HEK293 (cell line): ENCODE data around the gene PTH1R.

Experiments used
- CTCF ChIA-PET: fragments of 350-600 bp; formaldehyde crosslinking; extraction: SDS; loops from one replicate; lab custom pipeline; 2021; ENCODE audit warnings: antibody characterized with exemption; lab: Yijun Ruan, JAX
- POLR2A ChIA-PET: fragments of 300-600 bp; formaldehyde crosslinking; extraction: SDS; loops from one replicate; lab custom pipeline; 2020; ENCODE audit warnings: antibody characterized with exemption, inconsistent platforms; lab: Yijun Ruan, JAX
- H3K27ac ChIP-seq: fragments of 200-500 bp; sonication (Bioruptor generic); 2 replicates; pipeline ENCODE4 v1.5.1; 2014; ENCODE audit warnings: low read depth, low read length, control low read depth, inconsistent platforms; ENCODE audit errors: extremely low read depth
- H3K36me3 ChIP-seq, 2 experiments: fragments of 200-500 bp in 1 of 2; sonication (Bioruptor generic) in 1 of 2; 1 replicate in 1 of 2; 2 replicates in 1 of 2; pipeline ENCODE4 v1.5.1; 2014 to 2017; ENCODE audit warnings: inconsistent platforms in 2 of 2, low read length in 2 of 2; ENCODE audit not compliant: control insufficient read depth in 2 of 2, insufficient read depth in 1 of 2
- H3K4me1 ChIP-seq: fragments of 200-500 bp; sonication (Bioruptor generic); 2 replicates; pipeline ENCODE4 v1.5.1; 2014; ENCODE audit warnings: mild to moderate bottlenecking, low read length, inconsistent platforms; ENCODE audit not compliant: control insufficient read depth, insufficient read depth
- H3K4me3 ChIP-seq: 2 replicates; pipeline ENCODE4 v1.5.1; 2011; ENCODE audit warnings: low read depth, mild to moderate bottlenecking, control low read depth, low read length, moderate library complexity
- H3K9me3 ChIP-seq: fragments of 200-500 bp; sonication (Bioruptor generic); 2 replicates; pipeline ENCODE4 v1.5.1; 2014; ENCODE audit warnings: low read depth, low read length, inconsistent platforms; ENCODE audit not compliant: control insufficient read depth, insufficient read depth
- ATF2 ChIP-seq: fragments of 450-650 bp; formaldehyde crosslinking; IDR thresholded peaks from 2 replicates; pipeline ENCODE4 v1.5.1; 2016; ENCODE audit warnings: missing biosample characterization, missing genetic modification characterization, low read depth
- HIC1 ChIP-seq: fragments of 450-650 bp; formaldehyde crosslinking; IDR thresholded peaks from 2 replicates; pipeline ENCODE4 v1.5.1; 2016; ENCODE audit warnings: missing biosample characterization, missing genetic modification characterization
- KLF1 ChIP-seq: fragments of 450-650 bp; formaldehyde crosslinking; IDR thresholded peaks from 2 replicates; pipeline ENCODE4 v1.5.1; 2016; ENCODE audit warnings: missing biosample characterization, missing genetic modification characterization
- KLF9 ChIP-seq: fragments of 450-650 bp; formaldehyde crosslinking; IDR thresholded peaks from 2 replicates; pipeline ENCODE4 v1.5.1; 2016; ENCODE audit warnings: missing biosample characterization, missing genetic modification characterization, low read depth
- OSR2 ChIP-seq: fragments of 450-650 bp; formaldehyde crosslinking; IDR thresholded peaks from 2 replicates; pipeline ENCODE4 v1.5.1; 2016; ENCODE audit warnings: missing biosample characterization, missing genetic modification characterization
- PATZ1 ChIP-seq: fragments of 450-650 bp; formaldehyde crosslinking; IDR thresholded peaks from 2 replicates; pipeline ENCODE4 v1.5.1; 2016; ENCODE audit warnings: missing biosample characterization, missing genetic modification characterization
- REST ChIP-seq: fragments of 450-650 bp; formaldehyde crosslinking; IDR thresholded peaks from 2 replicates; pipeline ENCODE4 v1.5.1; 2016; ENCODE audit warnings: missing biosample characterization, missing genetic modification characterization
- ZNF148 ChIP-seq: fragments of 450-650 bp; formaldehyde crosslinking; IDR thresholded peaks from 2 replicates; pipeline ENCODE4 v1.5.0; 2017; ENCODE audit warnings: missing biosample characterization, missing genetic modification characterization, borderline replicate concordance
- ZNF239 ChIP-seq: fragments of 450-650 bp; formaldehyde crosslinking; IDR thresholded peaks from 2 replicates; pipeline ENCODE4 v1.5.1; 2016; ENCODE audit warnings: missing biosample characterization, missing genetic modification characterization
- ZNF398 ChIP-seq: fragments of 450-650 bp; formaldehyde crosslinking; IDR thresholded peaks from 2 replicates; pipeline ENCODE4 v1.5.1; 2017; ENCODE audit warnings: missing biosample characterization, missing genetic modification characterization
- ZNF423 ChIP-seq: fragments of 450-650 bp; formaldehyde crosslinking; IDR thresholded peaks from 2 replicates; pipeline ENCODE4 v1.5.1; 2016; ENCODE audit warnings: missing biosample characterization, missing genetic modification characterization
- ZNF639 ChIP-seq: fragments of 450-650 bp; formaldehyde crosslinking; IDR thresholded peaks from 2 replicates; pipeline ENCODE4 v1.5.1; 2016; ENCODE audit warnings: missing biosample characterization, missing genetic modification characterization
- ZNF658 ChIP-seq: fragments of 450-650 bp; formaldehyde crosslinking; IDR thresholded peaks from 2 replicates; pipeline ENCODE4; 2016; ENCODE audit warnings: missing biosample characterization, missing genetic modification characterization
- ZNF704 ChIP-seq: fragments of 450-650 bp; formaldehyde crosslinking; IDR thresholded peaks from 2 replicates; pipeline ENCODE4 v1.5.1; 2016; ENCODE audit warnings: missing biosample characterization, missing genetic modification characterization
- ZSCAN23 ChIP-seq: fragments of 450-650 bp; formaldehyde crosslinking; IDR thresholded peaks from 2 replicates; pipeline ENCODE4 v1.5.1; 2016; ENCODE audit warnings: missing biosample characterization, missing genetic modification characterization
- ZSCAN4 ChIP-seq: fragments of 450-650 bp; formaldehyde crosslinking; IDR thresholded peaks from 2 replicates; pipeline ENCODE4 v1.5.1; 2017; ENCODE audit warnings: missing biosample characterization, missing genetic modification characterization

The PTH1R gene

GRCh38 chr3:46897031-46897430 lies 19.5 kb downstream of the PTH1R start:
- Histone ChIP-seq H3K27ac (no peak overlapping the region), H3K4me3 (no peak overlapping the region), H3K4me1 (no peaks in the 10 kb centered on the region), H3K9me3 (no peaks in the 10 kb centered on the region), H3K36me3 (no peaks in the 10 kb centered on the region)
- TF ChIP-seq ATF2 (tag by site-specific recombination) (no peak), PATZ1 (no peak), ZSCAN23 (tag by site-specific recombination) (no peak), ZNF239 (tag by site-specific recombination) (no peak), ZNF398 (tag by site-specific recombination) (no peak), ZNF148 (no peak), ZNF704 (tag by site-specific recombination) (no peak), REST (tag by site-specific recombination) (no peak), ZNF658 (tag by site-specific recombination) (no peak), HIC1 (tag by site-specific recombination) (no peak), ZSCAN4 (tag by site-specific recombination) (no peak), KLF1 (tag by site-specific recombination) (no peak), KLF9 (no peak), OSR2 (tag by site-specific recombination) (no peak), ZNF423 (no peak), ZNF639 (tag by site-specific recombination) (no peak)
- CTCF ChIA-PET = no interaction called here
- POLR2A ChIA-PET = no interaction called here
